GM10266 (cell line): ENCODE data around the gene PREB.
A peak's percentile ranks its signal among the peaks of the same experiment; 100 is the strongest.

Experiments used
- DNase-seq: peaks from one replicate; pipeline ENCODE4 v3.0.0; 2012; ENCODE audit errors: extremely low spot score
- TF ChIP-seq, protein P1 (sequence below): IDR thresholded peaks from 2 replicates; pipeline ENCODE4 v1.5.1; 2012; ENCODE audit warnings: mild to moderate bottlenecking, low read depth; ENCODE audit not compliant: control insufficient read depth, insufficient read depth; ENCODE audit errors: missing control alignments

The PREB gene

DNA sequence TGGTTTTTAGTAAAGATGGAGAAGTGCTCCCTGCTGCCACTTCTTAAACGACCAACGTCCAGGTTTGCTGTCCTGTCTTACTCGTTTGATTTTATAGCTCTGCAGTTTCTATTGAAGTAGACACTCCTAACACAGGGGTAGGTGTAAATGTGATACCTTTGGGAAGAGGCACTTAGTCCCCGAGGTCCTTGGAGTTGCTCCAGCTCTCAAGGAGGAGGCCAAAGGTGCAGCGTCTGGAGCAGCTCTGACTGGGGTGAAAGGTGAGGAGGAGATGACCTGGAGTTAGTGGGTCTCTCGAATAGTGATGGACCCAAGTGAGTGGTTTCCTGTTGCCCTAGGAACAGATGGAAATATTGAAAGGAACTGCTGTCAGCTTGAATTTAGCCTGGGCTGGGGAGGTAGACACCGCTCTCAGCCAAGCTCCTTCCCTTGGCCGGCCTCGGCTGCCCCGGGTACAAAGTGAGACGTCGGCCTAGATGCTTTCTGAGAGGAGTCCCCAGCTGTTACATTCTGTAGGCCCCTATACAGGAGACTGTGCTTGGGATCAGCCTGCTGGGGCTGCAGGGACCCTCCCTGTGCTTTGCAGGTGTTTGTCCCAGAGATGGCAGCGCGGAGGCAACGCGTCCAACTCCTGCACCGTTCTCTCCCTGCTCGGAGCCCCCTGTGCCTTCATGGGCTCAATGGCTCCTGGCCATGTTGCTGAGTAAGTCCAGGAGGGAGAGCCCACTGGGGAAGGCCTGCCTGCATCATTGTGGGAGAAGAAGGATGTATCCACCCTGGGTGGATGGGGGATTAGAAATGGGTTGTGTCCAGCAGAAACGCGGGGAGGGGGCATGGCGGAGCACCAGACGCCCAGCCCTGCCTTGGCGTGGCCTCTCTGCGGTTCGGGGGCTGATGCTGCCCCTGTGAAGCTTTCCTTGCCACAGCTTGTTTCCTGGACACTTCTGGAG lies 42.4 kb downstream of the PREB start:
- TF ChIP-seq, protein P1, sequence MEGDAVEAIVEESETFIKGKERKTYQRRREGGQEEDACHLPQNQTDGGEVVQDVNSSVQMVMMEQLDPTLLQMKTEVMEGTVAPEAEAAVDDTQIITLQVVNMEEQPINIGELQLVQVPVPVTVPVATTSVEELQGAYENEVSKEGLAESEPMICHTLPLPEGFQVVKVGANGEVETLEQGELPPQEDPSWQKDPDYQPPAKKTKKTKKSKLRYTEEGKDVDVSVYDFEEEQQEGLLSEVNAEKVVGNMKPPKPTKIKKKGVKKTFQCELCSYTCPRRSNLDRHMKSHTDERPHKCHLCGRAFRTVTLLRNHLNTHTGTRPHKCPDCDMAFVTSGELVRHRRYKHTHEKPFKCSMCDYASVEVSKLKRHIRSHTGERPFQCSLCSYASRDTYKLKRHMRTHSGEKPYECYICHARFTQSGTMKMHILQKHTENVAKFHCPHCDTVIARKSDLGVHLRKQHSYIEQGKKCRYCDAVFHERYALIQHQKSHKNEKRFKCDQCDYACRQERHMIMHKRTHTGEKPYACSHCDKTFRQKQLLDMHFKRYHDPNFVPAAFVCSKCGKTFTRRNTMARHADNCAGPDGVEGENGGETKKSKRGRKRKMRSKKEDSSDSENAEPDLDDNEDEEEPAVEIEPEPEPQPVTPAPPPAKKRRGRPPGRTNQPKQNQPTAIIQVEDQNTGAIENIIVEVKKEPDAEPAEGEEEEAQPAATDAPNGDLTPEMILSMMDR = no peak
- DNase-seq = no peak

DNA sequence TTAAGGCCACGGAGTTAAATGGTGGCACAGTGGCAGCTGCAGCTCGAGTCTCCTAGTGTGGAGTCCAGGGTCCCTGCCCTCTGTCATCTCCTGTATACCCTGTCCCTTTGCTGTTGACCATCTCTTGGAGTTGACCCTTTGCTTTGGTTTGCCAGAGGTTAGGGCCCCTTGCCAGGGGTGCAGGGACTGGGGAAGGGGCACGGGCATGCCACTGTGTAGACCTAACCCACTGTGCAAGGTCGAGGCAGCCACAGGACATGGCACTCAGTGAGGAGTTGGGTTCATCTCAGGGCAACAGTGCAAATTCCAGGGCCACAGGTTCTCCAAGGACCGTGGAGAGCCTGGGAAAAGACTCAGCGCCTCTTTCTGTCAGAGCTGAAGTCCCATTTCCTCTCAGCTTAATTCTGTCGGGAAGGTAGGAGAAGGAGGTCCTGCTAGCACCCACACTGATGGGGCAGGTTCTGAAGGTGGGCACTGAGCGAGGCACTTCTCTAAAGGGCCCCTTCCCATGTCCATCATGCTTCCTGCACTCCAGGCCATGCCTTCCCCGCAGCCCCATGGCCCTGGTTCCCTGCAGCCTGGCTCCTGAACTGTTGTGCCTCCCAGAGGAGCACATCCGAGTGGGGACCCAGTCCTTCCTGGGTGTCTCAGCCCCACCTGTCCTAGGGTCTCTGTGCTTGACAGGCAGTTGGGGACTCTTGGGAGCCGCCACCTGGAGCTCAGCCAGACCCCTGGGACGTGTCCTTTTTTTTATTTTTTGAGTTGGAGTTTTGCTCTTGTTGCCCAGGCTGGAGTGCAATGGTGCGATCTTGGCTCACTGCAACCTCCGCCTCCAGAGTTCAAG lies 45.1 kb downstream of the PREB start:
- DNase-seq = no peak
- TF ChIP-seq, protein P1 = no peak

DNA sequence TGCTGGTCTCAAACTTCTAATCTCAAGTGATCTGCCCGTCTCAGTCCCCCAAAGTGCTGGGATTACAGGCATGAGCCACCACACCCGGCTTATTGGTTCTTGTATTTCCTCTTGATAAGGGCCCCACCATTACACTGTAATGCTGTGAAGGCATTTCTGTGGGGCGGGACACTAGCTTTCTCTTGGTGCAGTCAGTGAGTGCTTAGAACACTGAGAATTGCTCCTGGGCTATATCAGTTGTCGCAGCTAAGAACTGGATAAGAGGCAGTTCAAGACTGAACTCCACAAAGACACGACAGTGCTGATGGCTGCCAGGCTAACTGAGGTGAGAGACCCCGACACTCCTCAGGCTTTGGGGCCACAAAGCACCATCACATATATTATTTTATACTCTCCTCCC lies 45.8 kb downstream of the PREB start:
- TF ChIP-seq, protein P1 = no peak
- DNase-seq = no peak

DNA sequence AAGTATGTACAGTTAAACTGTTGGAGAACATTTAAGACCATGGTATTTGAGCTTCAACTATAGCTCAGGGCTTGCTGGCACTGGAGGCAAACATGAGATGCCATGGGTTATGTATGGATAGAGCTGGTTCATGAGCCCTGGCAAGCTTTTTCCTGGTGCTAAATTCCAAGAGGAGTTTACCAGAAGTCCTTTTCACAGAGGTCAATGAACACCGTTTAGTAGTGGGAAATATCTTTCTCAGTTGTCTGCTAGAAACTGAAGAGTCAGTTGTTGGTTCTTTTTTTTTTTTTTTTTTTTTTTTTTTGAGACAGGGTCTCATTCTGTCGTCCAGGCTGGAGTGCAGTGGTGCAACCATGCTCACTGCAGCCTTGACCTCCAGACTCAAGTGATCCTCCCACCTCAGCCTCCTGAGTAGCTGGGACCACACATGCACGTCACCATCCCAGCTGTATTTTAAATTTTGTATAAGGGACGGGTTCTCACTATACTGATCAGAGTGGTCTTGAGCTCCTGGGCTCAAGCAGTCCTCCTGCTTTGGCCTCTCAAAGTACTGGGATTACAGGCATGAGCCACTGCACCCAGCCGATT lies 46.5 kb downstream of the PREB start:
- TF ChIP-seq, protein P1 = no peak
- no peak for DNase-seq

DNA sequence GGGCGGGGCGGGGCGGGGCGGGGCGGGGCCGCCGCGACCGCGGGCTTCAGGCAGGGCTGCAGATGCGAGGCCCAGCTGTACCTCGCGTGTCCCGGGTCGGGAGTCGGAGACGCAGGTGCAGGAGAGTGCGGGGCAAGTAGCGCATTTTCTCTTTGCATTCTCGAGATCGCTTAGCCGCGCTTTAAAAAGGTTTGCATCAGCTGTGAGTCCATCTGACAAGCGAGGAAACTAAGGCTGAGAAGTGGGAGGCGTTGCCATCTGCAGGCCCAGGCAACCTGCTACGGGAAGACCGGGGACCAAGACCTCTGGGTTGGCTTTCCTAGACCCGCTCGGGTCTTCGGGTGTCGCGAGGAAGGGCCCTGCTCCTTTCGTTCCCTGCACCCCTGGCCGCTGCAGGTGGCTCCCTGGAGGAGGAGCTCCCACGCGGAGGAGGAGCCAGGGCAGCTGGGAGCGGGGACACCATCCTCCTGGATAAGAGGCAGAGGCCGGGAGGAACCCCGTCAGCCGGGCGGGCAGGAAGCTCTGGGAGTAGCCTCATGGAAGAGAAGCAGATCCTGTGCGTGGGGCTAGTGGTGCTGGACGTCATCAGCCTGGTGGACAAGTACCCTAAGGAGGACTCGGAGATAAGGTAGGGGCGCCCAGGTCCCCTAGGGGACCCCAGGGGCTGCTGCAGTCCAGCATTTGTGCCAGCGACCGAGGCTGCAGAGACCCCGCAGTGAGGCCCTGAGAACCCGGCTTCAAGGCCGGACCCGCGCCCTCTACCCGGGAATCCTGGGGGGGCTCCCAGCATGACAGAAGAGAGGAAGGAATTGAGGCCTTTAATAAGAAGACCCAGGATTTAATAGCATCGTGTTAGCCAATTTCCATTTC lies 47.5 kb downstream of the PREB start, which contains the start of gene KHK:
TSS of gene KHK (plus strand) at position 49 of the 870 bp plus-strand sequence. CDS start at position 537, 488 bp downstream.
- TF ChIP-seq, protein P1 = no peak
- DNase-seq = peak; percentile 50

DNA sequence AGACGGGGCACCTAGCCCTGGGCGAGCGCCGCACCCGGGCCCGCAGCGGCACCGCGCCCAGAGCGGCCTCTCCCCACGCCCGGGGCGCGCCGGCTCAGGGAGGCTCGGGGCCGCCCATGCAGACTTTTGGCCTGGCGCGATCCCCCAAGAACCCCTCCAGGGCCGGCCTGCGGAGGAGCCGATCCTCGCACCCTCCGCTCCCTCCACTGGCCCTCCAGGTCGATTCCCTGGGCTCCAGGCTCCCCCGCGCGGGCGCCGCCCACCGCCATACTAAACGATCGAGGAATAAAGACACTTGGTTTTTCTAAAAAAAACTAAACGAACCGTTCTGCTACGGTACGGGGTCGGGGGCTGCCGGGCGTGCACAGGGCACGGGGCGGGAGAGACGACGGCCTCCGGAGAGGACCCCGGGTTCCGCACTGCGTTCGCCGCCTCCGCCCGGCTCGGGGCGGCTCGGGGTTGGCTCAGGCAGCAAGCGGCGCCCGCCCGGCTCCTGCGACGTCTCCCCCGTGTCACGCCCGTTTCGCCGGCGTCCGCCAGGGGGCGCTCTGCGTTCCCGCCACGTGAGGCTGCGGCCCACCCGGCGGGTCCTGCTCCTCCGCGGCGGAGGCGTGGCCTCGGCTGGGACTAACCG lies 48.2 kb downstream of the PREB start:
- peak; percentile 100 for DNase-seq
- TF ChIP-seq, protein P1 = peak; percentile 99
